Measurements from ENCODE around the gene HLA-DRB5.
"Not testable (repeated sequence)": the region's sequence is repeated elsewhere in the genome, so short reads cannot be mapped to it uniquely, and the experiment has no call there.

Gene HLA-DRB5

DNA sequence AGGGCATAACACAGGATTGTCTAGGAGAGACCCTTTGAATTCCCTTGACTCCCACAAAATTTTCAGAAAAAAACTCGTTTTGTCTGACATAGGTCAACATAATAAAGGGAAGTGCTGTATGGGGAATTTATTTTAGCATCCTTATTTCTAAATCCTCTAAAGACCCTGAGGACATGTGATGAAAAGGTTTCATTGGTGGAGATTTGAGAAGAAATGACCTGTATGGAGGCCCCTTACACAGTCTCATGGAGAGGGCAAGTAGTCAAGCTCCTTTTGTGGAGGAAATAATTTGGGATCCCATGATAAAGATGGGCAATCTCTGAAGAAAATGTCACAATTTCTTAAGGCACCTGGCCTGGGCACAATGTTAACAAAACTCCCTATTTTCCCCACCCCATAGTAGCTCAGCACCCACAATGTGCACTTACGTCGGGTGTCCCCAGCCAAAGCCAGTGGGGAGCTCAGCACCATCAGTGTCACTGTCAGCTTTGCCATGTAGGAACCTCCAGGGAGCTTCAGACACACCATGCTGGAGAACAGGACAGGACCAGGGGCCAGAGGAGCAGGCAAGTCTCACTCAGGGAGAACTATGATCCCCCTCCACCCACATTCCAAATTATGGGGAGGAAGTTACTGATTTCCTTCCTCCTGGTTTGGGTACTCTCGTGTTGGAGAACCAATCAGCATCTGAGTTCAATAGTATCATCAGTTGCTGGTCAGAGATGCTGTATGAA, at the start of gene HLA-DRB5:
Gene HLA-DRB5 (minus strand): TSS at position 591 of the 734 bp plus-strand sequence. CDS start 63 bp downstream, at position 528.
- DNase-seq (ENCODE audit: low read depth), result no peak

DNA sequence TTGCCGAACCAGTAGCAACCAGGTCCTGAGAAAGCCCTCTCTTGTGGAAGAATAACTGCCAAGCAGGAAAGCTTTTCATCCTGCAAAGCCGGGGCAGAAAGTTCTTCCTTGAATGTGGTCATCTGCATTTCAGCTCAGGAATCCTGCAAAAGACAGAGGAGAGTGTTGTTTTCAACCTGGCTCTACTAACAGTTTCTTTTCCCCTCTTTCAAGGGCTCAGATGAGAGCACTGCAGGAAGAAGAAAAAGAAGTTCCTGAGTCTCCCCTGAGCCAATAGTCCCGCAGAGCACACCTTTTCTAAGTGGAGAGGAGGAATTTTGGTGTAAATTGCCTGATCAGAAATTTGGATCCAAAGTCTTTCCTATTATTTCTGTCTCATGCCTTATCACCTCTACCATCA, 48.9 kb upstream of the HLA-DRB5 start:
- DNase-seq (ENCODE audit: low read depth), result no peak

- not testable (repeated sequence) for DNase-seq (ENCODE audit: low read depth)
These were observed 47.4 kb upstream of the HLA-DRB5 start for GRCh38 chr6:32577493-32577892.

- DNase-seq (ENCODE audit: low read depth), result no peak
These were observed 46.2 kb upstream of the HLA-DRB5 start for GRCh38 chr6:32576250-32576649.

GRCh38 chr6:32570363-32570905, 40.3 kb upstream of the HLA-DRB5 start:
- no peak for DNase-seq (ENCODE audit: low read depth)

DNA sequence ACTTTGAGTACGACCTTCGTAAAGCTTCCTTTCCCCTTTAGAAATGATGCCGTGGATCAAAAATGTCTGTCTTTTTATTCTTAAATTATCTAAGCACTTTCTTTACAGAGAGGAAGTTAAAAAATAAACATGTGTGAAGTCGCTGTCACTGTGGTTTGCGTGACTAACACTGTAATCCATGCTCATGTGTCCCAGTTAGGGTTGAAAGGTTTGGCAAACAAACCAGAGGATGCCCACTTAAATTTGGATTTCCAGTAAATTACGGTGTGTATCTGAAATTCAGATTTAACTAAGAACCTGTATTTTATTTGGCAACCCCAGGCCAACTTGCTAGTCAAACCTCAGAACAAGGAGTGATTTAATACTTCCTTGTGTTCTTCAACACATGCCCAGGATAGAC, 38.5 kb upstream of the HLA-DRB5 start:
- no peak for DNase-seq (ENCODE audit: low read depth)

DNA sequence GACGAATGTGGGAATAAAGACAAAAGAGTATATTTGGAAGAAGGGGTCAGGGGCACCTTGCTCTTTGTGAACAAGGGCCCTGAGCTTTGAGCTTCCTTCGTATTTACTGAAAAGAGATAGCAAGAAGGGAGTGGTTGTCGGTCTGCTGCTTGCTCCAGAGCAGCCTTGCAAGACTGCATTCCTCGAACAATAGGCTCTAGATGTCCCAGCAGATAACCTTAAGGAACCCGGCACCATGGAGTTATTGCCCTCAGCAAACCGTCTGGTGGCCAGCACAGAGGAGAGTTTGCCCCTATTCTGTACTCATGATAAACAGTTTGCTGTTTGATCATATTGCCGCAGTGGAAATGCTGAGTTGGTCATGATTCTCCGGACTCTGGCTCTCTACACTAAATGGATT, 36.9 kb upstream of the HLA-DRB5 start:
- DNase-seq (ENCODE audit: low read depth), result no peak

DNA sequence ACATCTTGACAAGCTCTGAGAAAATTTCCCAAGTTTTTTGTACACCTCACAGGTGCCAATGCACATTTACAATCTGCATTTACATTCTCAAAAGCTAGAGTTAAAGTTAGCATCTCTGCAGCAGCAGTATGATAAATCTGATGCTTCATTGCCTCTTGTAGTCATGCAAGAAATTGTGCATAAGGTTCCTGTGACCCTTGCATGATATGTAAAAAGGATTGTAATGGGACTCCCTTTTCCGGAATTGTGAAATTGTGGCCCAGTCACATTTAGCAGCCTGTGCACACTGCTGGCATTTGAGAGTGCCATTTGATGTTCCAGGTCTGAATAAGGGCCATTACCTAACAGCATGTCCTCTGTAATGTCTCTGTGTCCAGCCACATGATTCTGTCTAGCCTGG, 35.4 kb upstream of the HLA-DRB5 start:
- DNase-seq (ENCODE audit: low read depth), result no peak

DNA sequence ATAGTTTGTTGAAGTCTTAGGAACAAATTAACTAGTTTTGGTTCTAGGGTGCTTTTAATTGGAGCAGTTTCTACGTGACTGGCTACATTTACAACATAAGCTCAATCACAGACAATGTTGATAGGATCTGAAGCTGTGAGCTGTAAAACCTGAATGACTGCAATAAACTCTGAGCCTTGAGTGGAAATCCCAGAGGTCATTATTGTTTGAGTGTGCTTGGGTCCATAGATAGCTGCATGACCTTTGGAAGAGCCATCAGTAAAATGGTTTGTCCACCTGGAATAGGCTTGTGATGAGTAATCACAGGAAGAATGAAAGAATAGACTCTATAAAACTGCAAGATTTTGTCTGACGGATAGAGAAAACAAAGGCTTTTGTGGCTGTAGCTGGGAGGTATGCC, 32.9 kb upstream of the HLA-DRB5 start:
- DNase-seq (ENCODE audit: low read depth), result no peak

DNA sequence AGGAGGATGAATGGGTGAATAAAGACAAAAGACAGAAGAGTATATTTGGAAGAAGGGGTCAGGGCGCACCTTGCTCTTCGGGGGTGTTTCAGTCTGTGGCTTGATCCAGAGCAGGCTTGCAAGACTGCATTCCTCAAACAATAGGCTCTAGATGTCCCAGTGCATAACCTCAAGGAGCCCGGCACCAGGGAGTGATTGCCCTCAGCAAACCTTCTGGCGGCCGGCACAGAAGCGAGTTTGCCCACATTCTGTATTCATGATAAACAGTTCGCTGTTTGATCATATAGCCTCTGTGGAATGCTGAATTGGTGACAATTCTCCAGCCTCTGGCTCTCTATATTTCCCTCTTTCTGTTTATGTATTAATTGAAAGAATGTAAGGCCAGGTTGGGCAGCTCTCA, 29.7 kb upstream of the HLA-DRB5 start:
- no peak for DNase-seq (ENCODE audit: low read depth)

- DNase-seq (ENCODE audit: low read depth), result no peak
These were observed 28.5 kb upstream of the HLA-DRB5 start for GRCh38 chr6:32558426-32559057.

- no peak for DNase-seq (ENCODE audit: low read depth)
These were observed 24.3 kb upstream of the HLA-DRB5 start for GRCh38 chr6:32554116-32554965.

- no peak for DNase-seq (ENCODE audit: low read depth)
These were observed 23.1 kb upstream of the HLA-DRB5 start for GRCh38 chr6:32553037-32553742.

DNA sequence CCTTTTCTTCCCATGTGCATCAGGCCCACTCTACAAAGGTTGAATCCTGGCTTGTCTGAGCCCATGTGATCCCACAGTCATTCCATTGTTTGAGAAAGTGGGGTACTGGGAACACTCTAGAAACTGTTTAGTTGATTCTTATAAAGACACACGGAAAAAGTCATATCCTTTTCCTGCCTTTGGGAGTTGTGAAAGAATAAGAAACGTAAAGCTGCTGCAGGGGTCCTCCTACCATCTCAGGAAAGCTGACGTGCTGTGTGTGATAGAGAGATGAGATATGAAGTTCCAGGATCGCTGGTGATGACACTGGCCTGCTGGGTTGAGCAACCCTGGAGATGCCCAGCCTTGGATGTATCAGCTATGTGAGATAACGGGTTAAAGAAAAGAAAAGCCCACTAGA, 21.3 kb upstream of the HLA-DRB5 start:
- no peak for DNase-seq (ENCODE audit: low read depth)

- no peak for DNase-seq (ENCODE audit: low read depth)
These were observed 9.8 kb upstream of the HLA-DRB5 start for GRCh38 chr6:32539839-32540238.

DNA sequence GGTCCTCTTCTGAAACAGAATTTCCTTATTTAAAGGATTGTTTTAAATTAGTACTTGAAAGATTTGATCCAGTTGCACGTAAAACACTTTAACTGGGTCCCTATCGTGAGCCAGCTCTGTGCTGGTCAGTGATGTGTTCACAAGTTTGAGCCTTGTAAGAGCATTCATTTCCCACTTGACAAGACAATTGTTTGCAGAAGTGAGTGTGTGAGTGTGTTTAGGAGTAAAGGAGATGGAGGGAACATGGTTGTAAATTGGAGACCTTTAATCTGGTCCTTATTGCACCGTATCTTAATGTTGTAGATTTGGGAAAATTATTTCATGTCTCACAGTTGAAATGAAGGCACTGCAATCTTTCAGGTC, 325 bp upstream of the HLA-DRB5 start:
- DNase-seq (ENCODE audit: low read depth), result not testable (repeated sequence)

- no peak for DNase-seq (ENCODE audit: low read depth)
These were observed 7.6 kb downstream of the HLA-DRB5 start for GRCh38 chr6:32522302-32523047.

DNA sequence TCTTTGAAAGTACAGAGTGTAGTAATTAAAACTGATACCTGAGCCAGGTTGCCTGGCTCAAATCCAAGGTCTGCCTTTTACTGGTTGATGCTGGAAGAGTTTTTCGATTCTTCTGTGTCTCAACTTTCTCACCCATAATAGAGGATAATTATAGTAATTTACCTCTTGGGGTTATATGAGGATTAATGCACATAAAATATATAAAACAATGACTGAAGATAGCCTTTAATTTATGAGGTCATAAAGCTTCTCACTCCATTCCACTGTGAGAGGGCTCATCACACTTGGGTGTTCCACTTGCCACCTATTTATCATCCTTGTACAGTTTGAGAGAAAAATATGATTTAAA, 10.2 kb downstream of the HLA-DRB5 start:
- DNase-seq (ENCODE audit: low read depth), result no peak

- DNase-seq (ENCODE audit: low read depth), result no peak
These were observed 10.8 kb downstream of the HLA-DRB5 start for GRCh38 chr6:32519118-32519909.

GRCh38 chr6:32517654-32518445, 12.2 kb downstream of the HLA-DRB5 start:
- no peak for DNase-seq (ENCODE audit: low read depth)

Data from stimulated activated CD8-positive, alpha-beta memory T cell treated with anti-CD3 and anti-CD28 coated beads, Interleukin-7, amount 100 ng/mL, for 24 hours (primary cell).